ENCODE results near the gene KLK15. TPM values are rescaled to one million over a fixed set of nuclear protein-coding genes. Genes with fewer than 3 reads are reported as not detected.

KLK15 gene
- total and polyA plus RNA-seq, 11 donors: not detected

DNA sequence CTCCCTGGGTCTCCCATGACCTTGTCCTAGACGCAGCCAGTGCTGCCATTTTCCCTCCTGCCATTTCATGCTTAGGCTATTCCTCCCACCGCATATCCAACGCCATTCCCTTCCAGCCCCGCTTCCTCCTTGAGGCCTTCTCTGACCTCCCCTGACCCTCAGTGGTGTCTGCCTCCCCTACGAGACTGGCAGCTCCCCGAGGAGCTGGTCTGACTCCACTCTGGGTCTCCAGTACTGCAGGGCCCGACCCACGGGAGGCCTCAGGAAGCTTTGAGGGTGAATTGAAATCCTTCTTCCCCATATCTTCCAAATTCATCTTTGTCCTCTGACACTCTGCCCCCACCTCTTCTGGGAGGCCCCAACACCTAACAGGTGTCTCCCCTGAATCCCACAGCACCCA, 708 bp downstream of the KLK15 start:
- no peak overlapping the region for H3K4me3 ChIP-seq
- H3K27me3 ChIP-seq: peaks cover 0 to 35% (median 12%) of the 10 kb centered on the region in 9 donors
- intact Hi-C loops (cut with DNase I): no loop called here
- TF ChIP-seq, protein P1, sequence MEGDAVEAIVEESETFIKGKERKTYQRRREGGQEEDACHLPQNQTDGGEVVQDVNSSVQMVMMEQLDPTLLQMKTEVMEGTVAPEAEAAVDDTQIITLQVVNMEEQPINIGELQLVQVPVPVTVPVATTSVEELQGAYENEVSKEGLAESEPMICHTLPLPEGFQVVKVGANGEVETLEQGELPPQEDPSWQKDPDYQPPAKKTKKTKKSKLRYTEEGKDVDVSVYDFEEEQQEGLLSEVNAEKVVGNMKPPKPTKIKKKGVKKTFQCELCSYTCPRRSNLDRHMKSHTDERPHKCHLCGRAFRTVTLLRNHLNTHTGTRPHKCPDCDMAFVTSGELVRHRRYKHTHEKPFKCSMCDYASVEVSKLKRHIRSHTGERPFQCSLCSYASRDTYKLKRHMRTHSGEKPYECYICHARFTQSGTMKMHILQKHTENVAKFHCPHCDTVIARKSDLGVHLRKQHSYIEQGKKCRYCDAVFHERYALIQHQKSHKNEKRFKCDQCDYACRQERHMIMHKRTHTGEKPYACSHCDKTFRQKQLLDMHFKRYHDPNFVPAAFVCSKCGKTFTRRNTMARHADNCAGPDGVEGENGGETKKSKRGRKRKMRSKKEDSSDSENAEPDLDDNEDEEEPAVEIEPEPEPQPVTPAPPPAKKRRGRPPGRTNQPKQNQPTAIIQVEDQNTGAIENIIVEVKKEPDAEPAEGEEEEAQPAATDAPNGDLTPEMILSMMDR (IDR thresholded peaks at IDR 0.05): no peak
- no peak for TF ChIP-seq POLR2A (IDR thresholded peaks at IDR 0.05)
- peaks cover 0 to 12% (median 9%) of the 10 kb centered on the region in 12 donors for H3K4me1 ChIP-seq
- no peaks in the 10 kb centered on the region for H3K36me3 ChIP-seq
- ATAC-seq: no peak
- no peaks in the 10 kb centered on the region for H3K9me3 ChIP-seq
- H3K27ac ChIP-seq: no peak overlapping the region
- 84 to 88% (median 86%) methylated on average over 8 of the region's 8 CpGs for WGBS, 4 donors
- no peak for DNase-seq

DNA sequence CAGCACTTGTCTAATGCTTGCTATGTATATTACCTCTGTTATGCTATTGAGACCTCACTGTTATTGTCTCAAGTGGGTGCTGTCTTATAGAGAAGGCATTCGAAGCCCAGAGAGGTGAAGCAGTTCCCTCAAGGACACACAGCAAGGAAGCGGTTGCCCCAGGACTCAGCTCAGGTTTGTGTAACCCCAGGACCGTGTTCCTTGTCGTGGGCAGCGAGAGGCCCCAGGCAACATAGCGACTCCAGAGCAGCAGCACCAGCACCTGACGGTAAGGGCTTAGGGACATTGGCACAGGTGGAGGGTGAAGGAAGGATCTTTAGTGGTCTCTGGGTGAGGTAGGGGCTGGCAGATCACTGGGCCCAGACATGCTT, 2.4 kb downstream of the KLK15 start:
- ATAC-seq: no peak
- H3K4me1 ChIP-seq: peaks cover 0 to 9% (median 7%) of the 10 kb centered on the region in 12 donors
- no peak overlapping the region for H3K27ac ChIP-seq
- TF ChIP-seq POLR2A (IDR thresholded peaks at IDR 0.05): no peak
- TF ChIP-seq, protein P1 (IDR thresholded peaks at IDR 0.05): no peak
- no peaks in the 10 kb centered on the region for H3K9me3 ChIP-seq
- peaks cover 0 to 46% (median 11%) of the 10 kb centered on the region in 9 donors for H3K27me3 ChIP-seq
- 80 to 86% (median 80%) methylated on average over 7 of the region's 7 CpGs for WGBS, 4 donors
- H3K36me3 ChIP-seq: no peaks in the 10 kb centered on the region
- no peak overlapping the region for H3K4me3 ChIP-seq
- no peak for DNase-seq
- intact Hi-C loops (cut with DNase I): no loop called here

DNA sequence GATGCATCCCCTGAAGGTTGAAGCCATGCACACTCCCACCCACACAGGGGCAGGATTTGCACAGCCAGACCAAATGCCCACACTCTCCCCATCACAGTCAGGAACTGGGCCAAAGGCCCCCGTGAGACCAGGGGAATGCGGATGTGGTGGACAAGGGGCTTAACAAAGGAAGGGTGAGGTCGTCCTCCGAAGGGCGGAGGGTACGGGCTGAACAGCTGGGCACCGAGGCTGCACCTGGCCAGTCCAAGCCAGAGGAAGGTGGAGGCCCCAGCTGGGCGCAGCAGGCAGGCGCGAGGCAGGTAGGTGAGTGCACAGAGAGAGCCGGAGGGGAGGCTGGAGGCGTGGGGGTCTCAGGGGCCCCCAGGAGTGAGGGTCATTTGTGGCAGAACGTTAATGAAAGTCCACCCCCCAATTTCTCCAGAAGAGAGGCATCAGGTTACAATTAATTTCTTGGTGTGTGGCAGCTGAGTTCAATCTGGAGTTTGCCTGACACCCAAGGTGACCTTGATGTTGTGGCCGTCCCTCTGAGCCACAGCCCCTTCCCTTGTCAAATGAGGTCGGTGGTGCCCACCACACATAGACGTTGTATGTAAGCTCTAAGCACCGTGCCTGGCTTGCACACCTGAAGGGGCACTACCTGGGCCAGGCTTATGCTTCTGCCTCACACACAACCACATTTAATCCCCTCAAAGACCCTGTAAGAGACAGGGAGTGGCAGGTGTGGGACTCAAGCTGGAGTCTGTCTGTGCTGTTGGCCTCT, 2.9 kb downstream of the KLK15 start:
- TF ChIP-seq, protein P1 (IDR thresholded peaks at IDR 0.05): no peak
- TF ChIP-seq POLR2A (IDR thresholded peaks at IDR 0.05): no peak
- ATAC-seq (peak in 1 of 4 donors; percentile 12), DNase-seq (no peak)
- Histone ChIP-seq H3K36me3 (no peaks in the 10 kb centered on the region), H3K27me3 (peaks cover 0 to 44% (median 8%) of the 10 kb centered on the region in 9 donors), H3K9me3 (no peaks in the 10 kb centered on the region), H3K27ac (no peak overlapping the region), H3K4me1 (peaks cover 0 to 5% (median 1%) of the 10 kb centered on the region in 12 donors), H3K4me3 (no peak overlapping the region)
- 41 to 56% (median 50%) methylated on average over 13 to 17 of the region's 17 CpGs for WGBS, 4 donors
- intact Hi-C loops (cut with DNase I): no loop called here

DNA sequence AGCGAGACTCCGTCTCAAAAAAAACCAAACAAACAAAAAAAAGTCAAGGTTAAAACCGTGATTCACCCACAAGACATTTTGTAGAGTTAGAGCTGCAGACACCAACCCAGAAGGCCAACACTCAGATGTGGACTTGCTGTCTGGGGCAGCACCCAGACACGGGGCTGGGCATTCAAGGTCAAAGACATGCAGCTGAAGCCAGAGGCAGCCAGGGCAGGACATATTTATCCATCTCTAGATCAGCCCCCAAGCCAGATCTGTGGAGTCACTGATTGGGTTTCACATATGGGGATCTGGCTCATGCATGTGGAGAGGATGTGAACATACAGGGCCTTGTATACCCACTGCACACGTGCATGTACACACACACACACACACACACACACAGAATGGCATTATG, 3.6 kb downstream of the KLK15 start:
- H3K9me3 ChIP-seq: no peaks in the 10 kb centered on the region
- no peak for ATAC-seq
- H3K36me3 ChIP-seq: no peaks in the 10 kb centered on the region
- no peak overlapping the region for H3K4me3 ChIP-seq
- no peak for TF ChIP-seq POLR2A (IDR thresholded peaks at IDR 0.05)
- TF ChIP-seq, protein P1 (IDR thresholded peaks at IDR 0.05): no peak
- 79 to 83% (median 80%) methylated on average over 5 of the region's 5 CpGs for WGBS, 4 donors
- intact Hi-C loops (cut with DNase I): no loop called here
- H3K27me3 ChIP-seq: peaks cover 0 to 37% (median 6%) of the 10 kb centered on the region in 9 donors
- DNase-seq: no peak
- H3K4me1 ChIP-seq: no peaks in the 10 kb centered on the region
- H3K27ac ChIP-seq: no peak overlapping the region

All from heart left ventricle (tissue), 16 donors.